ENCODE measurements around the gene SLC2A9.

The SLC2A9 gene

GRCh38 chr4:10041036-10041435 is 19.7 kb upstream of the SLC2A9 start:
- no peak for DNase-seq

- no peak for DNase-seq
Observed at GRCh38 chr4:10040049-10040892, 19.0 kb upstream of the SLC2A9 start.

- DNase-seq, result no peak
Observed at GRCh38 chr4:10036807-10037342, 15.6 kb upstream of the SLC2A9 start.

GRCh38 chr4:10035130-10035529 is 13.8 kb upstream of the SLC2A9 start:
- DNase-seq, result no peak

GRCh38 chr4:10034612-10035104 is 13.4 kb upstream of the SLC2A9 start:
- no peak for DNase-seq

- DNase-seq, result no peak
Observed at GRCh38 chr4:10034136-10034535, 12.8 kb upstream of the SLC2A9 start.

GRCh38 chr4:10033191-10033881 is 12.0 kb upstream of the SLC2A9 start:
- DNase-seq, result no peak

GRCh38 chr4:10032625-10033024 is 11.3 kb upstream of the SLC2A9 start:
- DNase-seq, result no peak

- no peak for DNase-seq
Observed at GRCh38 chr4:10031668-10032590, 10.6 kb upstream of the SLC2A9 start.

GRCh38 chr4:10030972-10031667 is 9.8 kb upstream of the SLC2A9 start:
- DNase-seq, result no peak

GRCh38 chr4:10029403-10029802 is 8.1 kb upstream of the SLC2A9 start:
- no peak for DNase-seq

- no peak for DNase-seq
Observed at GRCh38 chr4:10028910-10029309, 7.6 kb upstream of the SLC2A9 start.

- DNase-seq, result no peak
Observed at GRCh38 chr4:10026485-10026884, 5.2 kb upstream of the SLC2A9 start.

- DNase-seq, result no peak
Observed at GRCh38 chr4:10025230-10025806, 4.0 kb upstream of the SLC2A9 start.

GRCh38 chr4:10024303-10024702 is 3.0 kb upstream of the SLC2A9 start:
- DNase-seq, result no peak

GRCh38 chr4:10023806-10024205 is 2.5 kb upstream of the SLC2A9 start:
- no peak for DNase-seq

GRCh38 chr4:10023050-10023419 is 1.7 kb upstream of the SLC2A9 start:
- DNase-seq, result no peak

- no peak for DNase-seq
Observed at GRCh38 chr4:10022346-10023049, 1.2 kb upstream of the SLC2A9 start.

GRCh38 chr4:10021653-10022023 is 341 bp upstream of the SLC2A9 start:
- no peak for DNase-seq

- no peak for DNase-seq
Observed at GRCh38 chr4:10020106-10020505, 1.2 kb downstream of the SLC2A9 start.

GRCh38 chr4:10019521-10020051 is 1.7 kb downstream of the SLC2A9 start:
- no peak for DNase-seq
